Panc1 (cell line): ENCODE results near the gene ADORA2B. TPM values are rescaled to one million over a fixed set of nuclear protein-coding genes. Genes with fewer than 3 reads are reported as not detected.
A peak's percentile ranks its signal among the peaks of the same experiment; 100 is the strongest.

Experiments
- ATAC-seq: fragments of 200-7000 bp; cut with Tn5 transposase; 2 replicates; pipeline ENCODE4 v1.9.1; 2020; ENCODE audit warnings: mild to moderate bottlenecking, moderate library complexity
- BruUV-seq: library from RNA; stranded (reverse); fragments of 400-500 nt; replicated peaks from 2 replicates; lab custom pipeline; 2021; lab: Mats Ljungman, UMichigan
- CTCF ChIA-PET: fragments of 300-600 bp; sonication (Branson Sonifier 250); formaldehyde crosslinking; loops from one replicate; lab custom pipeline; 2022; ENCODE audit warnings: antibody characterized with exemption; lab: Charles Lee
- POLR2A ChIA-PET: fragments of 300-600 bp; sonication (Branson Sonifier 250); formaldehyde crosslinking; loops from one replicate; lab custom pipeline; 2022; ENCODE audit warnings: antibody characterized with exemption; lab: Charles Lee
- DNase-seq: peaks from one replicate; pipeline ENCODE4 v3.0.0-alpha.2; 2010; ENCODE audit warnings: low read depth, low spot score
- H3K27ac ChIP-seq: 2 replicates; pipeline ENCODE4 v1.5.1; 2011; ENCODE audit warnings: mild to moderate bottlenecking, low read length, inconsistent platforms
- H3K27me3 ChIP-seq: fragments of 200-500 bp; sonication (Bioruptor generic); 2 replicates; pipeline ENCODE4 v1.6.0; 2014; ENCODE audit warnings: low read length, inconsistent platforms; ENCODE audit not compliant: control insufficient read depth, insufficient read depth
- H3K36me3 ChIP-seq: fragments of 200-500 bp; sonication (Bioruptor generic); 2 replicates; pipeline ENCODE4 v1.5.1; 2014; ENCODE audit warnings: inconsistent platforms, mild to moderate bottlenecking, low read length, moderate library complexity; ENCODE audit not compliant: control insufficient read depth, insufficient read depth
- H3K4me1 ChIP-seq: 2 replicates; pipeline ENCODE4 v1.5.1; 2011; ENCODE audit warnings: inconsistent platforms, mild to moderate bottlenecking, low read length, moderate library complexity; ENCODE audit not compliant: control insufficient read depth, insufficient read depth
- H3K4me3 ChIP-seq, 2 experiments: 2 replicates each; pipeline ENCODE4 v1.5.1; 2011 to 2012; ENCODE audit warnings: low read depth in 2 of 2, low read length in 2 of 2, mild to moderate bottlenecking in 2 of 2, inconsistent platforms in 1 of 2, moderate library complexity in 1 of 2
- H3K9me3 ChIP-seq: fragments of 200-500 bp; sonication (Bioruptor generic); 2 replicates; pipeline ENCODE4 v1.5.1; 2014; ENCODE audit warnings: low read depth, mild to moderate bottlenecking, inconsistent platforms, low read length, moderate library complexity; ENCODE audit not compliant: control insufficient read depth, insufficient read depth
- CTCF ChIP-seq: fragments of 450-650 bp; IDR thresholded peaks from 2 replicates; pipeline ENCODE4 v1.5.1; 2017; ENCODE audit warnings: mild to moderate bottlenecking
- POLR2AphosphoS5 ChIP-seq: IDR thresholded peaks from 2 replicates; pipeline ENCODE4 v1.6.1; 2012; ENCODE audit warnings: mild to moderate bottlenecking, low read depth, low read length, moderate library complexity
- SIN3A ChIP-seq: IDR thresholded peaks from 2 replicates; pipeline ENCODE4 v1.6.1; 2012; ENCODE audit warnings: low read depth, mild to moderate bottlenecking, low read length, moderate library complexity, borderline replicate concordance; ENCODE audit not compliant: insufficient read depth
- TCF7L2 ChIP-seq: IDR thresholded peaks from 2 replicates; pipeline ENCODE4 v1.6.1; 2011; ENCODE audit warnings: mild to moderate bottlenecking, low read depth, low read length, inconsistent platforms
- in situ Hi-C: cut with HindIII; loops from 2 replicates; pipeline ENCODE4 v1.10.0; 2016; ENCODE audit warnings: low sequenced_read_pairs, low pct_unique_long_range_greater_than_20kb
- intact Hi-C: fragments of 100-400 bp; cut with micrococcal nuclease; formaldehyde crosslinking; loops from one replicate; pipeline ENCODE4 v1.10.0; 2022; ENCODE audit not compliant: unreplicated experiment
- total RNA-seq: library from RNA; stranded (reverse); gene quantifications from one replicate; pipeline ENCODE4 v1.2.1, GENCODE V29; 2021; ENCODE audit not compliant: unreplicated experiment
- TF ChIP-seq, protein P1 (sequence below), 2 experiments: IDR thresholded peaks; 2 replicates each; pipeline ENCODE4 v1.6.1; 2011 to 2012; ENCODE audit warnings: low read depth in 2 of 2, control low read depth in 1 of 2, low read length in 1 of 2, mild to moderate bottlenecking in 1 of 2, moderate library complexity in 1 of 2; ENCODE audit not compliant: insufficient read depth in 1 of 2

ADORA2B gene
- total RNA-seq, 1 experiment from 2014 or later, result 42.7 TPM

DNA sequence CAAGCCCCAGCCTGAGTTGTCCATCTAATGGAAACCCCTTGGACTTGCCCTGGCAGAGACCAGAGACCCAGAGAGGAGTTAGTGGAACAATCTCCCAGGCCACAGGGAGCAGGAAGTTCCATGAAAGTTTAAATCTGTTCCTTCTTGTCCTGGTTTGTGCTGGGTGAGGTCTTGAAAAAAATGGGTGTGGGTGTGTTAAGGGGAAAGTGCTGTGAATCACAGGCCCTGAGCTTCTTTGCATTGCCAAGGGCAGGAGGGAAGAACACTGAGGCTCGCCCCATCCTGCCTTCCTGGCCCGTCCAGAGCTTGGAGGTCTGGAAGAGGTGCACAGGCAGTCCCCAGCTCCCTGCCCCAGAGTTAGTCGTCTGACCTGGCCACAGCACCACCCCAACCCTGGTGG, 2.3 kb downstream of the ADORA2B start:
- TF ChIP-seq CTCF (no peak), POLR2AphosphoS5 (no peak), TCF7L2 (no peak), SIN3A (no peak)
- TF ChIP-seq, protein P1, sequence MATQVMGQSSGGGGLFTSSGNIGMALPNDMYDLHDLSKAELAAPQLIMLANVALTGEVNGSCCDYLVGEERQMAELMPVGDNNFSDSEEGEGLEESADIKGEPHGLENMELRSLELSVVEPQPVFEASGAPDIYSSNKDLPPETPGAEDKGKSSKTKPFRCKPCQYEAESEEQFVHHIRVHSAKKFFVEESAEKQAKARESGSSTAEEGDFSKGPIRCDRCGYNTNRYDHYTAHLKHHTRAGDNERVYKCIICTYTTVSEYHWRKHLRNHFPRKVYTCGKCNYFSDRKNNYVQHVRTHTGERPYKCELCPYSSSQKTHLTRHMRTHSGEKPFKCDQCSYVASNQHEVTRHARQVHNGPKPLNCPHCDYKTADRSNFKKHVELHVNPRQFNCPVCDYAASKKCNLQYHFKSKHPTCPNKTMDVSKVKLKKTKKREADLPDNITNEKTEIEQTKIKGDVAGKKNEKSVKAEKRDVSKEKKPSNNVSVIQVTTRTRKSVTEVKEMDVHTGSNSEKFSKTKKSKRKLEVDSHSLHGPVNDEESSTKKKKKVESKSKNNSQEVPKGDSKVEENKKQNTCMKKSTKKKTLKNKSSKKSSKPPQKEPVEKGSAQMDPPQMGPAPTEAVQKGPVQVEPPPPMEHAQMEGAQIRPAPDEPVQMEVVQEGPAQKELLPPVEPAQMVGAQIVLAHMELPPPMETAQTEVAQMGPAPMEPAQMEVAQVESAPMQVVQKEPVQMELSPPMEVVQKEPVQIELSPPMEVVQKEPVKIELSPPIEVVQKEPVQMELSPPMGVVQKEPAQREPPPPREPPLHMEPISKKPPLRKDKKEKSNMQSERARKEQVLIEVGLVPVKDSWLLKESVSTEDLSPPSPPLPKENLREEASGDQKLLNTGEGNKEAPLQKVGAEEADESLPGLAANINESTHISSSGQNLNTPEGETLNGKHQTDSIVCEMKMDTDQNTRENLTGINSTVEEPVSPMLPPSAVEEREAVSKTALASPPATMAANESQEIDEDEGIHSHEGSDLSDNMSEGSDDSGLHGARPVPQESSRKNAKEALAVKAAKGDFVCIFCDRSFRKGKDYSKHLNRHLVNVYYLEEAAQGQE (IDR thresholded peaks at IDR 0.05; ENCODE audit: insufficient read depth in 1 of 2, low read depth in 2 of 2, low read length in 1 of 2), result no peak
- H3K27me3 ChIP-seq, result no peaks in the 10 kb centered on the region
- no peaks in the 10 kb centered on the region for H3K9me3 ChIP-seq
- H3K36me3 ChIP-seq, result no peaks in the 10 kb centered on the region; the same call in 1 of the 2 replicates
- peak overlapping the region; percentile 96 for H3K27ac ChIP-seq
- POLR2A ChIA-PET, result no interaction called here
- peaks cover 38% of the 10 kb centered on the region for H3K4me1 ChIP-seq
- in situ Hi-C loops, result no loop called here
- no TSS peak for BruUV-seq
- intact Hi-C loops, result loop anchor here (10.0 kb wide), 1 partner anchor 122 kb away; no protein-coding TSS in a partner anchor
- DNase-seq (no peak), ATAC-seq (no peak)
- H3K4me3 ChIP-seq, result peak overlapping the region; percentile 67 to 96
- CTCF ChIA-PET, result interaction anchor here (0.6 kb wide), 1 partner anchor 31 kb away, joined by 4 read pairs; no protein-coding TSS in a partner anchor

DNA sequence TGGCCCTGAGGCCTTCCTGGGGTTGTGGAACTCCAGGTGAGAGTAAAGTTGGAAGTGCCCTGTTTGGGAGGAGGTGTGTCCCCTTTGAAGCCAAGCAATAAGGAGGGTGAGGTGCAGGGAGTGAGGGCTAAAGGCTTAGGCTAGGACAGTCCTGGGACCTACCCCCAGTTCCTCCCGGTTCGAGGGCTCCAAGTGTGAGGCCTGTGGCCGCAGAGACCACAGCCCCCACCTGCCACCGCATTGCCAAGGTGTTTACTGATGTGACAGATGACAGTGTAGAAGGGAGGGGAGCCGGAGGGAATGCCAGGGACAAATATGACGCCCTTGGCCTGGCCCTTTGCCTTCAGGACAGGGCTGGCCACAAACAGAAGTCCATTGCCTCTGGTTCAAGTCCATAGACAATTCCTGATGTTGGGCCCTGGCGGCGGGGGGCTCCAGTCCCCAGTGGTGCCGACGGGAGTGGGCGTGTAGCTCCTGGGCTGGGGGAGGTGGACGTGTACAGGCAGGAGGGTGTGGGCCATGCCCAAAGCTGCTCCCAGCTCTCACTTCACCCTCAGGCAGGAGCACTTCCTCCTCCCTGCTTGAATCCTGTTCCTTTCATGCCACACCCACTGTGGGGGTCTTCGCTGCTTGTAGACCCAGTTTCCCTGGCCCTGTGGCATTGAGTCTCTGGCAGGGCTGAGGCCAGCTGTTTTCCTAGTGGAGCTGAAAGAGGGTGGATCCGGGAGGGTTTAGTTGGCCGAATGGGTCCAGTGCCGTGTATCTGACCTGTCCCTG, 3.2 kb downstream of the ADORA2B start:
- TF ChIP-seq TCF7L2 (no peak), SIN3A (no peak), CTCF (no peak), POLR2AphosphoS5 (no peak)
- TF ChIP-seq, protein P1 (IDR thresholded peaks at IDR 0.05; ENCODE audit: insufficient read depth in 1 of 2, low read depth in 2 of 2, low read length in 1 of 2), result no peak
- intact Hi-C loops, result loop anchor here (10.0 kb wide), 1 partner anchor 123 kb away; no protein-coding TSS in a partner anchor
- H3K4me1 ChIP-seq, result peaks cover 46% of the 10 kb centered on the region
- no peaks in the 10 kb centered on the region; the same call in 1 of the 2 replicates for H3K36me3 ChIP-seq
- in situ Hi-C loops, result no loop called here
- no TSS peak for BruUV-seq
- no peaks in the 10 kb centered on the region for H3K27me3 ChIP-seq
- H3K9me3 ChIP-seq, result no peaks in the 10 kb centered on the region
- ChIA-PET POLR2A (no interaction called here), CTCF (no interaction called here)
- no peak for DNase-seq
- no peak for ATAC-seq
- H3K4me3 ChIP-seq, result peak overlapping the region; percentile 67 to 96
- H3K27ac ChIP-seq, result peak overlapping the region; percentile 96
